Activated CD8-positive, alpha-beta T cell treated with anti-CD3 and anti-CD28 coated beads, Interleukin-2, amount 10 ng/mL, durations not matched to agents 7 days and 5 days (primary cell): ENCODE results near the gene SOHLH2. TPM values are rescaled to one million over a fixed set of nuclear protein-coding genes. Genes with fewer than 3 reads are reported as not detected.

Experiments used
- ATAC-seq: fragments of 150-1000 bp; cut with Tn5 transposase; one replicate; pipeline ENCODE4 v1.10.0; 2021; ENCODE audit warnings: moderate library complexity
- CTCF ChIA-PET: fragments of 350-600 bp; sonication (Branson Sonifier 250); formaldehyde crosslinking; loops from one replicate; lab custom pipeline; 2021; ENCODE audit warnings: antibody characterized with exemption; lab: Charles Lee
- POLR2A ChIA-PET: fragments of 350-600 bp; sonication (Branson Sonifier 250); formaldehyde crosslinking; loops from one replicate; lab custom pipeline; 2021; ENCODE audit warnings: antibody characterized with exemption; lab: Charles Lee
- DNase-seq: peaks from one replicate; pipeline ENCODE4 v3.0.0-alpha.2; 2020
- H3K27ac Mint-ChIP-seq: one replicate; pipeline ENCODE4 v1.8.0; 2021; ENCODE audit warnings: mild to moderate bottlenecking, mixed read lengths
- H3K27me3 Mint-ChIP-seq: one replicate; pipeline ENCODE4 v1.8.0; 2021; ENCODE audit warnings: low read depth, mixed read lengths
- H3K36me3 Mint-ChIP-seq: one replicate; pipeline ENCODE4 v1.8.0; 2021; ENCODE audit warnings: low read depth, mixed read lengths
- H3K4me1 Mint-ChIP-seq: one replicate; pipeline ENCODE4 v1.8.0; 2021; ENCODE audit warnings: low read depth, mixed read lengths
- H3K4me3 Mint-ChIP-seq: one replicate; pipeline ENCODE4 v1.8.0; 2021; ENCODE audit warnings: mild to moderate bottlenecking, mixed read lengths
- H3K9me3 Mint-ChIP-seq: one replicate; pipeline ENCODE4 v1.8.0; 2022; ENCODE audit warnings: mixed read lengths; ENCODE audit not compliant: insufficient read depth
- total RNA-seq, 2 experiments: library from RNA; stranded (reverse); gene quantifications; one replicate each; pipeline ENCODE4 v1.2.3, GENCODE V29; 2021

SOHLH2 gene
- total RNA-seq, 2 experiments from 2014 or later: not detected

- CTCF ChIA-PET: no interaction called here
- DNase-seq: no peak
- no peak overlapping the region for H3K4me3 Mint-ChIP-seq
- H3K27me3 Mint-ChIP-seq: no peaks in the 10 kb centered on the region
- H3K27ac Mint-ChIP-seq: no peak overlapping the region
- POLR2A ChIA-PET: no interaction called here
- no peak for ATAC-seq
- no peaks in the 10 kb centered on the region for H3K36me3 Mint-ChIP-seq
- no peaks in the 10 kb centered on the region for H3K4me1 Mint-ChIP-seq
- H3K9me3 Mint-ChIP-seq: peaks cover 11% of the 10 kb centered on the region
Measured at GRCh38 chr13:36224730-36225129, 10.4 kb upstream of the SOHLH2 start.

GRCh38 chr13:36219883-36220282 is 5.5 kb upstream of the SOHLH2 start:
- no peak for DNase-seq
- ChIA-PET CTCF (no interaction called here), POLR2A (no interaction called here)
- peaks cover 19% of the 10 kb centered on the region for H3K9me3 Mint-ChIP-seq
- no peak for ATAC-seq
- no peaks in the 10 kb centered on the region for H3K36me3 Mint-ChIP-seq
- H3K27ac Mint-ChIP-seq: no peak overlapping the region
- no peaks in the 10 kb centered on the region for H3K27me3 Mint-ChIP-seq
- no peak overlapping the region for H3K4me3 Mint-ChIP-seq
- no peaks in the 10 kb centered on the region for H3K4me1 Mint-ChIP-seq

GRCh38 chr13:36217456-36217855 is 3.1 kb upstream of the SOHLH2 start:
- H3K27ac Mint-ChIP-seq: no peak overlapping the region
- H3K4me3 Mint-ChIP-seq: no peak overlapping the region
- POLR2A ChIA-PET: no interaction called here
- no peak for DNase-seq
- CTCF ChIA-PET: no interaction called here
- H3K27me3 Mint-ChIP-seq: no peaks in the 10 kb centered on the region
- H3K9me3 Mint-ChIP-seq: peaks cover 12% of the 10 kb centered on the region
- ATAC-seq: no peak
- H3K4me1 Mint-ChIP-seq: no peaks in the 10 kb centered on the region
- no peaks in the 10 kb centered on the region for H3K36me3 Mint-ChIP-seq

DNA sequence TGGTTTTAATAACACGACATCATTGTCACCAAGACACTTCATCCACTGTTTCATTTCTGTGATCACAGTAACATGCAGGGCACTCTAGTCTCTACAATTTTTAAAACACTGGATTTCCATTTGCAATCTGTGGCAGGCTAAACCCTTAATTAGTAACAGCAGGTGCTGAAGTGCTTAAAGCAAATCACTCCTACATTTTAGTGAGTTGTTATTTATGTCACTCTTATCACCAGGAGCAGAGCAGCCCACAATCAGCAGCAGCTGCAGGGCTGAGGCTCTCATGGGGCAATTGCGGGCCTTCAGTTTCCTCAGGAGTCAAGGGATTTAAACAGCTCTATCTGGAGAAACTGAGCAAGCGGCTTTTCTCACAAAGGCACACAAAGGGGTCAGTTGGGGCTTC is 1.6 kb downstream of the SOHLH2 start:
- Mint-ChIP-seq H3K4me3 (no peak overlapping the region), H3K36me3 (no peaks in the 10 kb centered on the region), H3K27ac (no peak overlapping the region), H3K4me1 (no peaks in the 10 kb centered on the region), H3K9me3 (peaks cover 10% of the 10 kb centered on the region), H3K27me3 (no peaks in the 10 kb centered on the region)
- ATAC-seq (no peak), DNase-seq (no peak)
- ChIA-PET CTCF (no interaction called here), POLR2A (no interaction called here)

- ATAC-seq: no peak
- CTCF ChIA-PET: no interaction called here
Measured at GRCh38 chr13:36211567-36211966, 2.8 kb downstream of the SOHLH2 start.

DNA sequence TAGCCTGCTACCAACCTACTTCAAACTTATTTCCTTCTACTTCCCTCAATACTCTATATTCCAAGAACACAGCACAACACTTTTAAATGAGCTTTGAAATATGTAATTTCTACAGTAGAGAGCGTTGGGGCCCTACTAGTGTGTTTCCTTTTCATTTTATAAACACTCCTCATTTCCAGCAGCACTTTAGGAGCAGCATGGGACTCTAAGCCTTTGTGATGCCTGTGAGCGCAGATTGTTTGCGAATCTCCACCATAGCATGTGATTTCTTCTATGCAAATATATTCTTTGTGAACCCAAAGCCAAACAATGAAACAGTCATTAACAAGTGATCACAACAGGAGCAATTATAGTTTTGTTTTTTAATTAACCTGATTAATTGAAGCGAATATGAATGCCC is 3.6 kb downstream of the SOHLH2 start:
- CTCF ChIA-PET: no interaction called here
- H3K4me3 Mint-ChIP-seq: no peak overlapping the region
- H3K36me3 Mint-ChIP-seq: no peaks in the 10 kb centered on the region
- H3K9me3 Mint-ChIP-seq: peaks cover 4% of the 10 kb centered on the region
- DNase-seq (no peak), ATAC-seq (no peak)
- POLR2A ChIA-PET: no interaction called here
- no peaks in the 10 kb centered on the region for H3K27me3 Mint-ChIP-seq
- H3K4me1 Mint-ChIP-seq: no peaks in the 10 kb centered on the region
- H3K27ac Mint-ChIP-seq: no peak overlapping the region

More at GRCh38 chr13:36211567-36211966, 2.8 kb downstream of the SOHLH2 start:
- POLR2A ChIA-PET: no interaction called here
- no peak overlapping the region for H3K4me3 Mint-ChIP-seq
- no peak for DNase-seq
- peaks cover 6% of the 10 kb centered on the region for H3K9me3 Mint-ChIP-seq
- H3K27ac Mint-ChIP-seq: no peak overlapping the region
- no peaks in the 10 kb centered on the region for H3K4me1 Mint-ChIP-seq
- H3K27me3 Mint-ChIP-seq: no peaks in the 10 kb centered on the region
- H3K36me3 Mint-ChIP-seq: no peaks in the 10 kb centered on the region

DNA sequence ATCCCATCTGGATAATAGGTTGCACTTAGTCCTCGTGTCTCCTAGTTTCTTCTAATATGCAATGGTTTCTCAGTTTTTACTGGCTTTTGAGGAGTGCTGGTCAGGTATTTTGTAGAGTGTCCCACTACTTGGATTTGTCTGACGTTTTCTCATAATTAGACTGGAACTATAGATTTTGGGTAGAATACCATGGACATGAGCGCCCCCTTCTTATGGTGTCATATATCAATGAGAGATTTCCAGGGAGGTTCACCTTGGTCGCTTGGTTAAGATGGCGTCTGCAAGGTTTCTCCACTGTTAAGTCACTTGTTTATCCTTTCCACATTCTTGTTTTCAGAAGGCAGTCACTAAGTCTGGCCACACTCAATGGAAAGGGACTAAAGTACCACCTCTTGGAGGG is 6.7 kb downstream of the SOHLH2 start:
- CTCF ChIA-PET: no interaction called here
- Mint-ChIP-seq H3K4me1 (no peaks in the 10 kb centered on the region), H3K27me3 (no peaks in the 10 kb centered on the region), H3K27ac (no peak overlapping the region), H3K9me3 (no peaks in the 10 kb centered on the region), H3K36me3 (no peaks in the 10 kb centered on the region), H3K4me3 (no peak overlapping the region)
- ATAC-seq (no peak), DNase-seq (no peak)
- POLR2A ChIA-PET: no interaction called here

DNA sequence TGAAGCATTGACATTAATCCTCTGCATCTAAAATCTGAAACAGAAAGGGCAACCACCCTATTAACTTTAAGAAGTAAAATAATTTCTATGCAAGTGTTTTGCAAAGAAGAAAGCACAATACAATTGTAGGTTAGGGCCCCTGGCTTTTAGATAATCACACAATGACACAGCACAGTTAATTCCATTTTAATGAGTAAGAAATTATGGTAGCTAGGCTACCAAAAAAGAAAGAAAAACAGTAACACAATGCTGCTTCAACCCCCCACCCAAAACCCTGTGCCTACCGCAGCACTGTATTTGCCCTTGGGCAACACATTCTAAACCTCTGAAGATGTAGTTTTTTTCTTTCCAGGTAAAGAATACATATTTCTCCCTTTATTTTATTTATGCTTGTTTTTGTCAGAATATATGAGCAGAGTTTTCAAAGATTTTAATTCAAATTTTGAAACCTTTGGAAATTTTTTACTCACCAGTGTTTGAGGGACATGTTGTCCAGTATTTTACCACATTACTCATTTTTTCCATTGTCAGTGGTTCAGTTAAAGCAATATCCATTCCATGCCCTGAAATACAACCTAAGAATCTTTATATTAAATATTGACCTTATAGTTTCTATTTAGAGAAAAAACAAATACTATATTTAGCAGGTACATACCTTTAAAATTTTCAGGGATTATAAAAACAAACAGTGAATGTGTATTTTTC is 21.1 kb downstream of the SOHLH2 start:
- DNase-seq (no peak), ATAC-seq (no peak)
- Mint-ChIP-seq H3K4me1 (no peaks in the 10 kb centered on the region), H3K36me3 (no peaks in the 10 kb centered on the region), H3K9me3 (no peaks in the 10 kb centered on the region), H3K4me3 (no peak overlapping the region), H3K27ac (no peak overlapping the region), H3K27me3 (no peaks in the 10 kb centered on the region)
- ChIA-PET POLR2A (no interaction called here), CTCF (no interaction called here)

DNA sequence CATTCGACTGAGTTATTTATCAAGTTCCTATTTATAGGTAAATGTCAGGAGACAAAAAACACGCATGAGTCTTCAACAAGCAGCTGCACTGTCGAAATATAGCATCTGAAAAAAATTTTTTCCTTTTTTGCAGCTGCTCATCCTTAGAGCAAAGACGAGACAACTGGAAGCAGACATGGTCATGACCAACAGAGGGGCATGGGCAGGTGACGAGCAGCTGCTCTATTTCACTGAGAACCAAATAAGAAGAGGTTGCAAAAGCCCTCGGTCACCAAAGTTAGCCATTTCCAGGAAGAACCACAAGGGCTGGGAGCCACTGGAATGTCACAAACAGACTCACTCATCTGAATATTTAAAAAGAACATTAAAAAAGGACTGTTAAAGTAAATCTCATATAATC is 22.2 kb downstream of the SOHLH2 start:
- CTCF ChIA-PET: no interaction called here
- no peak for ATAC-seq

GRCh38 chr13:36190771-36191170 is 23.6 kb downstream of the SOHLH2 start:
- ChIA-PET POLR2A (no interaction called here), CTCF (no interaction called here)
- H3K27ac Mint-ChIP-seq: no peak overlapping the region
- DNase-seq (no peak), ATAC-seq (no peak)
- H3K27me3 Mint-ChIP-seq: no peaks in the 10 kb centered on the region
- no peak overlapping the region for H3K4me3 Mint-ChIP-seq
- no peaks in the 10 kb centered on the region for H3K9me3 Mint-ChIP-seq
- no peaks in the 10 kb centered on the region for H3K4me1 Mint-ChIP-seq
- H3K36me3 Mint-ChIP-seq: no peaks in the 10 kb centered on the region

More for the DNA sequence above, 22.2 kb downstream of the SOHLH2 start:
- H3K4me3 Mint-ChIP-seq: no peak overlapping the region
- H3K27me3 Mint-ChIP-seq: no peaks in the 10 kb centered on the region
- H3K9me3 Mint-ChIP-seq: no peaks in the 10 kb centered on the region
- no peak overlapping the region for H3K27ac Mint-ChIP-seq
- H3K36me3 Mint-ChIP-seq: no peaks in the 10 kb centered on the region
- no peak for DNase-seq
- no peaks in the 10 kb centered on the region for H3K4me1 Mint-ChIP-seq
- POLR2A ChIA-PET: no interaction called here

- no peaks in the 10 kb centered on the region for H3K27me3 Mint-ChIP-seq
- H3K4me1 Mint-ChIP-seq: no peaks in the 10 kb centered on the region
- H3K4me3 Mint-ChIP-seq: no peak overlapping the region
- ATAC-seq (no peak), DNase-seq (no peak)
- H3K36me3 Mint-ChIP-seq: no peaks in the 10 kb centered on the region
- ChIA-PET CTCF (no interaction called here), POLR2A (no interaction called here)
- no peaks in the 10 kb centered on the region for H3K9me3 Mint-ChIP-seq
- H3K27ac Mint-ChIP-seq: no peak overlapping the region
Measured at GRCh38 chr13:36188441-36188840, 25.9 kb downstream of the SOHLH2 start.

GRCh38 chr13:36183901-36184300 is 30.5 kb downstream of the SOHLH2 start:
- CTCF ChIA-PET: no interaction called here
- POLR2A ChIA-PET: no interaction called here
- no peak for ATAC-seq

GRCh38 chr13:36175621-36176020 is 38.7 kb downstream of the SOHLH2 start:
- CTCF ChIA-PET: no interaction called here
- H3K4me1 Mint-ChIP-seq: no peaks in the 10 kb centered on the region
- H3K27me3 Mint-ChIP-seq: no peaks in the 10 kb centered on the region
- H3K36me3 Mint-ChIP-seq: no peaks in the 10 kb centered on the region
- DNase-seq: no peak
- H3K27ac Mint-ChIP-seq: no peak overlapping the region
- no peak for ATAC-seq
- H3K9me3 Mint-ChIP-seq: no peaks in the 10 kb centered on the region
- POLR2A ChIA-PET: no interaction called here
- H3K4me3 Mint-ChIP-seq: no peak overlapping the region

More at GRCh38 chr13:36183901-36184300, 30.5 kb downstream of the SOHLH2 start:
- Mint-ChIP-seq H3K9me3 (no peaks in the 10 kb centered on the region), H3K4me3 (no peak overlapping the region), H3K27ac (no peak overlapping the region), H3K36me3 (no peaks in the 10 kb centered on the region), H3K27me3 (no peaks in the 10 kb centered on the region), H3K4me1 (no peaks in the 10 kb centered on the region)
- DNase-seq: no peak
